ENCODE data around the gene MACROD1.
A peak's percentile ranks its signal among the peaks of the same experiment; 100 is the strongest.

The MACROD1 gene

DNA sequence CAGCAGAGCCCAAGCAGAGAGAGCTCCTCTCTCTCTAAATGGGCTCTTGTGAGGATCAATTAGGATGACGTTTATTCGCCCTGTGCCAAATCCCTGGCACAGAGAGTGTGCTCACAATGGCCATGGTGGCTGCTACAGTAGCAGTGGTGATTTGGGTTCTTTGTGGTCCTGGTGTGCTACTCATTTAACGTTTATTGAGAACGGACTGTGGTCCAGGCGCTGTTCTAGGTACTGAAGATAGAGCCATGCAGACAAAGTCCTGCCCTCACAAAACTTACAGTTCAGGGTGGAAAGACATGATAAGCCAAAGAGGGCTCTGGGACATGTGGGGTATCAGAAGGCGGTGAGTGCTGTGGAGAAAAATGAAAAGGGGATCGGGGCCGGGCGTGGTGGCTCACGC, 174.4 kb downstream of the MACROD1 start:
- no peak for TF ChIP-seq TEAD4 (IDR thresholded peaks at IDR 0.05)
- TF ChIP-seq, protein P1, sequence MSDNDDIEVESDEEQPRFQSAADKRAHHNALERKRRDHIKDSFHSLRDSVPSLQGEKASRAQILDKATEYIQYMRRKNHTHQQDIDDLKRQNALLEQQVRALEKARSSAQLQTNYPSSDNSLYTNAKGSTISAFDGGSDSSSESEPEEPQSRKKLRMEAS (IDR thresholded peaks at IDR 0.05) = no peak
- TF ChIP-seq, protein P2, sequence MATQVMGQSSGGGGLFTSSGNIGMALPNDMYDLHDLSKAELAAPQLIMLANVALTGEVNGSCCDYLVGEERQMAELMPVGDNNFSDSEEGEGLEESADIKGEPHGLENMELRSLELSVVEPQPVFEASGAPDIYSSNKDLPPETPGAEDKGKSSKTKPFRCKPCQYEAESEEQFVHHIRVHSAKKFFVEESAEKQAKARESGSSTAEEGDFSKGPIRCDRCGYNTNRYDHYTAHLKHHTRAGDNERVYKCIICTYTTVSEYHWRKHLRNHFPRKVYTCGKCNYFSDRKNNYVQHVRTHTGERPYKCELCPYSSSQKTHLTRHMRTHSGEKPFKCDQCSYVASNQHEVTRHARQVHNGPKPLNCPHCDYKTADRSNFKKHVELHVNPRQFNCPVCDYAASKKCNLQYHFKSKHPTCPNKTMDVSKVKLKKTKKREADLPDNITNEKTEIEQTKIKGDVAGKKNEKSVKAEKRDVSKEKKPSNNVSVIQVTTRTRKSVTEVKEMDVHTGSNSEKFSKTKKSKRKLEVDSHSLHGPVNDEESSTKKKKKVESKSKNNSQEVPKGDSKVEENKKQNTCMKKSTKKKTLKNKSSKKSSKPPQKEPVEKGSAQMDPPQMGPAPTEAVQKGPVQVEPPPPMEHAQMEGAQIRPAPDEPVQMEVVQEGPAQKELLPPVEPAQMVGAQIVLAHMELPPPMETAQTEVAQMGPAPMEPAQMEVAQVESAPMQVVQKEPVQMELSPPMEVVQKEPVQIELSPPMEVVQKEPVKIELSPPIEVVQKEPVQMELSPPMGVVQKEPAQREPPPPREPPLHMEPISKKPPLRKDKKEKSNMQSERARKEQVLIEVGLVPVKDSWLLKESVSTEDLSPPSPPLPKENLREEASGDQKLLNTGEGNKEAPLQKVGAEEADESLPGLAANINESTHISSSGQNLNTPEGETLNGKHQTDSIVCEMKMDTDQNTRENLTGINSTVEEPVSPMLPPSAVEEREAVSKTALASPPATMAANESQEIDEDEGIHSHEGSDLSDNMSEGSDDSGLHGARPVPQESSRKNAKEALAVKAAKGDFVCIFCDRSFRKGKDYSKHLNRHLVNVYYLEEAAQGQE (IDR thresholded peaks at IDR 0.05; ENCODE audit: low read depth) = peak; percentile 67
- TF ChIP-seq, protein P3, sequence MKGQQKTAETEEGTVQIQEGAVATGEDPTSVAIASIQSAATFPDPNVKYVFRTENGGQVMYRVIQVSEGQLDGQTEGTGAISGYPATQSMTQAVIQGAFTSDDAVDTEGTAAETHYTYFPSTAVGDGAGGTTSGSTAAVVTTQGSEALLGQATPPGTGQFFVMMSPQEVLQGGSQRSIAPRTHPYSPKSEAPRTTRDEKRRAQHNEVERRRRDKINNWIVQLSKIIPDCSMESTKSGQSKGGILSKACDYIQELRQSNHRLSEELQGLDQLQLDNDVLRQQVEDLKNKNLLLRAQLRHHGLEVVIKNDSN (IDR thresholded peaks at IDR 0.05) = no peak
- TF ChIP-seq CEBPB (IDR thresholded peaks at IDR 0.05) = no peak
- no peak for TF ChIP-seq EP300 (IDR thresholded peaks at IDR 0.05; ENCODE audit: borderline replicate concordance)
- no peak for TF ChIP-seq TAF1 (IDR thresholded peaks at IDR 0.05; ENCODE audit: low read depth)

DNA sequence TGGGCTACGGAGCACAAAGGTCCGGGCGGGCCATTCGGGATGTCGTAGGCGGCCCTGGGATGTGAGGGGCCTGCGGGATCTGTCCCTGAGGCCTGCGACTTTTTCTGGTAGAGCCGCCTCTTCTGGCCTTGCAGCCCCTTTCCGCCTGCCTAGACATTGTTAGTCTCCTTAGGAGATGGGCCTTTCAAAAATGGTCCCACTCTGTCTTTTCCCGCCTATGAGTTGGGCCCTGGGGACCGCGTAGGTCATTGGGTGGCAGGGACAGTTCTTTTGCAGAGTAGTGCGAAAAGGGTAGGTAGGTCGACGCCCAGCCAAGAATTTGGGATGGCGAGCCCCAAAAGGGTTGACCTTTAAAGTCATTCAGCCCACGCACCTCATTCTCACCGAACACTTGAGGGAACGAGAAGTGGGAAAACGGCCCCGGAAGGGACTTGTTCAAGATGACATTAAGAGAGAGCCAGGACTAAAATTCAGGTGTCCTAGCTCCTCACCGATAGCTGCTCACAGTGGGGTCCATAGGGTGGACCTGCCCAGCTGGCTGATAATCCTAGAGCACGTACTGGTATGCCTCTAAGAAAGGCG, 178.9 kb downstream of the MACROD1 start:
- TF ChIP-seq, protein P3 (IDR thresholded peaks at IDR 0.05) = no peak
- TF ChIP-seq TAF1 (IDR thresholded peaks at IDR 0.05; ENCODE audit: low read depth) = no peak
- TF ChIP-seq, protein P2 (IDR thresholded peaks at IDR 0.05; ENCODE audit: low read depth) = no peak

DNA sequence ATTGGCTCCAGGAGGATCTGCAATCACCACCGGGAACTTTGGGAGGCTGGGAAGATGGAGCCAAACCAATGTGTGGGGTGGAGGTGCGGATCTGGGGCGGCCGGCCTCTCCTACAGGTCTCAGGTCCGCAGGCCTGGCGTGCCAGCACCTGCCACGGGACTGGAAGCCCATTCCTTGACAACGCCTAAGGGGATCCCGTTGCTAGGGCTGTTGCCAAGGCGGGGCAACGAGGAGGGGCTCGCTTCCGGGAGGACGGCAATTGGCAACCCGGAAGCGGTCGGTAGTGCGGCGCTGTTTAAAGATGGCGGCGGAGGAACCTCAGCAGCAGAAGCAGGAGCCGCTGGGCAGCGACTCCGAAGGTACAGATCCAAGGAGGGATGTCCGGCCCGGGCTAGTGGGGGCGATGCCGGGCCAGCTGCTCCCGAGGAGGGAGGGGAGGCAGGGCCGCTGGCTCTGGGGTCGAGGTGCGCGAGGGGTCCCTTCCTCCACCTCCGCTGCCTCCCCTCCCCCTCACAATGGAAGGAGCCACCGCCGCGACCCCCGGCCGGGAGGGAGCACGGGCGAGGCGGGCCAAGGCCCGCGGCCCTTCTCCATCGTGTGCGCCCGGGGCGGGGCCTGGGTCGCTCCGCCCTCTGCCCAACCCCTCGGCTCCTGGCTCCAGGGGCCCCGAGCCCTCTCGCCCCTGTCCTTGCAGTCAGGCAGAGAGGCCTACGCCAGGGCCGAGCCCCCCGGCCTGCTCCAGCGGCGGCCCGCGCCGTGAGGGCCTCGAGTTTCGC, 179.6 kb downstream of the MACROD1 start, which contains the start of gene OTUB1:
OTUB1 (plus strand) TSS at position 283 of the 776 bp plus-strand sequence; CDS start at position 302, 19 bp downstream.
- TF ChIP-seq TAF1 (IDR thresholded peaks at IDR 0.05; ENCODE audit: low read depth) = peak; percentile 97
- TF ChIP-seq CEBPB (IDR thresholded peaks at IDR 0.05) = no peak
- TF ChIP-seq, protein P3 (IDR thresholded peaks at IDR 0.05) = no peak
- no peak for TF ChIP-seq EP300 (IDR thresholded peaks at IDR 0.05; ENCODE audit: borderline replicate concordance)
- no peak for TF ChIP-seq CREB1 (IDR thresholded peaks at IDR 0.05; ENCODE audit: low read depth)
- no peak for TF ChIP-seq FOXM1 (IDR thresholded peaks at IDR 0.05; ENCODE audit: borderline replicate concordance, low read depth)
- peak; percentile 96 for TF ChIP-seq YY1 (IDR thresholded peaks at IDR 0.05; ENCODE audit: low read depth)
- TF ChIP-seq NFIC (IDR thresholded peaks at IDR 0.05) = no peak
- TF ChIP-seq TEAD4 (IDR thresholded peaks at IDR 0.05) = peak; percentile 44
- peak; percentile 18; the same call in 1 of the 2 replicates for TF ChIP-seq EGR1 (IDR thresholded peaks at IDR 0.05)
- 0 out of 2 replicates have a peak, but pooled peaks have one; percentile 12 for TF ChIP-seq ZBTB7A (IDR thresholded peaks at IDR 0.05; ENCODE audit: low read depth)
- TF ChIP-seq TCF12 (IDR thresholded peaks at IDR 0.05; ENCODE audit: low read depth) = peak; percentile 46; the same call in 1 of the 2 replicates
- TF ChIP-seq RAD21 (IDR thresholded peaks at IDR 0.05; ENCODE audit: low read depth) = no peak
- TF ChIP-seq, protein P1 (IDR thresholded peaks at IDR 0.05) = peak; percentile 62
- TF ChIP-seq, protein P2 (IDR thresholded peaks at IDR 0.05; ENCODE audit: low read depth) = no peak

DNA sequence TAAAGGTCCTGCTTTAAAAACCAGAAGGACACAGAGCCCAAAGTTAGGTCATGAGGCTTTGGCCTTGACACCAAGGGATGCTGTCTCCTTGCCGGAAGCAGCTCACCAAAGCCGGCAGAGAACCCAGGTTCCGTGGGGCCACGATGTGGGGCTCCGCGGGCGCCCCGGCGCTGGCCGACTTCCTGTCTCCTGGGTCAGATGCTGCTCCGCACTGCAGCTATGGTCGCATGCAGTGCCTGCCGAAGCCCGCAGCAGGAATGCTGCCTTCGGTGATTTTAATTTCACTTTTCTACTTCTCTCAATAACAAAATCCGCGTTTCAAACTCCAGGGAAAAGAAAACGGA, 180.1 kb downstream of the MACROD1 start:
- TF ChIP-seq CEBPB (IDR thresholded peaks at IDR 0.05) (no peak), ZBTB7A (IDR thresholded peaks at IDR 0.05; ENCODE audit: low read depth) (0 out of 2 replicates have a peak, but pooled peaks have one; percentile 7), YY1 (IDR thresholded peaks at IDR 0.05; ENCODE audit: low read depth) (no peak), TAF1 (IDR thresholded peaks at IDR 0.05; ENCODE audit: low read depth) (no peak), TEAD4 (IDR thresholded peaks at IDR 0.05) (no peak)
- TF ChIP-seq, protein P2 (IDR thresholded peaks at IDR 0.05; ENCODE audit: low read depth) = no peak
- TF ChIP-seq, protein P3 (IDR thresholded peaks at IDR 0.05) = no peak

Measured in Ishikawa (cell line).